Naive B cell (primary cell): ENCODE measurements around the gene TCF12. TPM values are rescaled to one million over a fixed set of nuclear protein-coding genes. Genes with fewer than 3 reads are reported as not detected.
"Not testable (repeated sequence)": the region's sequence is repeated elsewhere in the genome, so short reads cannot be mapped to it uniquely, and the experiment has no call there.

Experiments used
- ATAC-seq, 2 donors: fragments of 150-1000 bp; cut with Tn5 transposase; 2 replicates each; pipeline ENCODE4 v1.10.0; 2021; ENCODE audit warnings: low read depth in 2 of 2, mild to moderate bottlenecking in 2 of 2, moderate library complexity in 2 of 2
- DNase-seq: peaks from one replicate; pipeline ENCODE4 v3.0.0; 2022
- H3K27ac Mint-ChIP-seq, 6 donors: one replicate each; pipeline ENCODE4 v1.8.0; 2020 to 2022; ENCODE audit warnings: mild to moderate bottlenecking in 6 of 6, mixed read lengths in 6 of 6, moderate library complexity in 5 of 6, inconsistent platforms in 2 of 6
- H3K27me3 Mint-ChIP-seq, 3 donors: one replicate each; pipeline ENCODE4 v1.8.0; 2021 to 2022; ENCODE audit warnings: mixed read lengths in 3 of 3, mild to moderate bottlenecking in 1 of 3
- H3K36me3 Mint-ChIP-seq, 2 donors: one replicate each; pipeline ENCODE4 v1.8.0; 2020 to 2022; ENCODE audit warnings: mixed read lengths in 2 of 2, inconsistent platforms in 1 of 2, mild to moderate bottlenecking in 1 of 2
- H3K4me1 Mint-ChIP-seq, 3 donors: one replicate each; pipeline ENCODE4 v1.8.0; 2020 to 2022; ENCODE audit warnings: mixed read lengths in 3 of 3, inconsistent platforms in 1 of 3, mild to moderate bottlenecking in 1 of 3, moderate library complexity in 1 of 3
- H3K4me3 Mint-ChIP-seq, 8 donors: one replicate each; pipeline ENCODE4 v1.8.0; 2020 to 2022; ENCODE audit warnings: mild to moderate bottlenecking in 8 of 8, mixed read lengths in 8 of 8, moderate library complexity in 8 of 8, inconsistent platforms in 2 of 8
- H3K9me3 Mint-ChIP-seq, 7 donors: one replicate each; pipeline ENCODE4 v1.8.0; 2020 to 2022; ENCODE audit warnings: mixed read lengths in 7 of 7, mild to moderate bottlenecking in 5 of 7, inconsistent platforms in 2 of 7, moderate library complexity in 1 of 7
- polyA plus RNA-seq, 6 donors: library from polyadenylated mRNA; unstranded; fragments of 300-500 nt; fragmentation: Illumina TruSeq; gene quantifications; one replicate each; pipeline ENCODE4 v1.2.3, GENCODE V29; 2021; ENCODE audit warnings: low read depth in 6 of 6

The TCF12 gene
- polyA plus RNA-seq, 6 donors from 2014 or later = 42.0 to 70.9 (median 56.1) TPM

GRCh38 chr15:56996093-56996492, 77.6 kb downstream of the TCF12 start:
- Mint-ChIP-seq H3K4me3 (no peak overlapping the region), H3K36me3 (peaks cover 13 to 24% of the 10 kb centered on the region in 2 donors), H3K27ac (no peak overlapping the region), H3K9me3 (no peaks in the 10 kb centered on the region), H3K4me1 (peaks cover 0 to 36% (median 6%) of the 10 kb centered on the region in 3 donors), H3K27me3 (no peaks in the 10 kb centered on the region)
- no peak for DNase-seq
- no peak for ATAC-seq

- no peak for ATAC-seq
- Mint-ChIP-seq H3K4me1 (peaks cover 0 to 30% (median 10%) of the 10 kb centered on the region in 3 donors), H3K4me3 (no peak overlapping the region), H3K36me3 (peaks cover 13 to 32% of the 10 kb centered on the region in 2 donors), H3K9me3 (no peaks in the 10 kb centered on the region), H3K27ac (no peak overlapping the region), H3K27me3 (no peaks in the 10 kb centered on the region)
- DNase-seq = no peak
These were observed 78.5 kb downstream of the TCF12 start for GRCh38 chr15:56996746-56997470.

GRCh38 chr15:57003418-57003817, 85.0 kb downstream of the TCF12 start:
- Mint-ChIP-seq H3K36me3 (peaks cover 0 to 15% of the 10 kb centered on the region in 2 donors), H3K27me3 (no peaks in the 10 kb centered on the region), H3K27ac (peak overlapping the region in 3 of 6 donors; percentile 33 to 84 (median 46)), H3K9me3 (peaks cover 0 to 2% (median 0%) of the 10 kb centered on the region in 7 donors), H3K4me1 (peaks cover 15 to 38% (median 18%) of the 10 kb centered on the region in 3 donors), H3K4me3 (no peak overlapping the region)
- no peak for ATAC-seq
- no peak for DNase-seq

- ATAC-seq (no peak), DNase-seq (no peak)
- no peak overlapping the region for H3K27ac Mint-ChIP-seq
- no peak overlapping the region for H3K4me3 Mint-ChIP-seq
- H3K36me3 Mint-ChIP-seq = peaks cover 0 to 15% of the 10 kb centered on the region in 2 donors
- no peaks in the 10 kb centered on the region for H3K27me3 Mint-ChIP-seq
- peaks cover 0 to 2% (median 0%) of the 10 kb centered on the region in 7 donors for H3K9me3 Mint-ChIP-seq
- H3K4me1 Mint-ChIP-seq = peaks cover 15 to 29% (median 18%) of the 10 kb centered on the region in 3 donors
These were observed 86.8 kb downstream of the TCF12 start for GRCh38 chr15:57005244-57005643.

- not testable (repeated sequence) for DNase-seq, H3K27me3 Mint-ChIP-seq, ATAC-seq, H3K9me3 Mint-ChIP-seq, H3K36me3 Mint-ChIP-seq
- Mint-ChIP-seq H3K4me1 (peaks cover 14 to 38% (median 21%) of the 10 kb centered on the region in 3 donors), H3K27ac (peak overlapping the region in 4 of 6 donors; percentile 1 to 89 (median 24)), H3K4me3 (peak overlapping the region in 4 of 8 donors; percentile 40 to 74 (median 48))
These were observed 89.4 kb downstream of the TCF12 start for GRCh38 chr15:57007797-57008196.

- Mint-ChIP-seq H3K9me3 (no peaks in the 10 kb centered on the region), H3K27me3 (no peaks in the 10 kb centered on the region), H3K27ac (no peak overlapping the region), H3K4me1 (peaks cover 14 to 33% (median 18%) of the 10 kb centered on the region in 3 donors), H3K36me3 (no peaks in the 10 kb centered on the region), H3K4me3 (no peak overlapping the region)
- no peak for ATAC-seq
- no peak for DNase-seq
These were observed 92.3 kb downstream of the TCF12 start for GRCh38 chr15:57010724-57011123.

GRCh38 chr15:57012556-57012955, 94.1 kb downstream of the TCF12 start:
- peaks cover 13 to 37% (median 13%) of the 10 kb centered on the region in 3 donors for H3K4me1 Mint-ChIP-seq

GRCh38 chr15:57014896-57015295, 96.5 kb downstream of the TCF12 start:
- H3K4me1 Mint-ChIP-seq = peaks cover 10 to 51% (median 15%) of the 10 kb centered on the region in 3 donors
- ATAC-seq, H3K9me3 Mint-ChIP-seq, H3K27me3 Mint-ChIP-seq, DNase-seq, H3K4me3 Mint-ChIP-seq, H3K36me3 Mint-ChIP-seq: not testable (repeated sequence)
- peak overlapping the region in 1 of 6 donors; percentile 42 for H3K27ac Mint-ChIP-seq

More at GRCh38 chr15:57012556-57012955, 94.1 kb downstream of the TCF12 start:
- H3K4me3 Mint-ChIP-seq = no peak overlapping the region
- H3K27ac Mint-ChIP-seq = no peak overlapping the region
- H3K9me3 Mint-ChIP-seq = no peaks in the 10 kb centered on the region
- DNase-seq (no peak), ATAC-seq (no peak)
- no peaks in the 10 kb centered on the region for H3K27me3 Mint-ChIP-seq
- no peaks in the 10 kb centered on the region for H3K36me3 Mint-ChIP-seq

GRCh38 chr15:57015360-57015759, 96.9 kb downstream of the TCF12 start:
- peaks cover 0 to 4% of the 10 kb centered on the region in 2 donors for H3K36me3 Mint-ChIP-seq
- no peaks in the 10 kb centered on the region for H3K27me3 Mint-ChIP-seq
- no peak overlapping the region for H3K4me3 Mint-ChIP-seq
- H3K9me3 Mint-ChIP-seq = no peaks in the 10 kb centered on the region
- H3K27ac Mint-ChIP-seq = no peak overlapping the region
- H3K4me1 Mint-ChIP-seq = peaks cover 10 to 54% (median 17%) of the 10 kb centered on the region in 3 donors
- ATAC-seq (no peak), DNase-seq (no peak)

GRCh38 chr15:57015897-57016296, 97.5 kb downstream of the TCF12 start:
- no peak overlapping the region for H3K4me3 Mint-ChIP-seq
- no peak for ATAC-seq
- peaks cover 11 to 55% (median 17%) of the 10 kb centered on the region in 3 donors for H3K4me1 Mint-ChIP-seq

GRCh38 chr15:57017024-57017423, 98.6 kb downstream of the TCF12 start:
- peaks cover 12 to 51% (median 16%) of the 10 kb centered on the region in 3 donors for H3K4me1 Mint-ChIP-seq

More at GRCh38 chr15:57015897-57016296, 97.5 kb downstream of the TCF12 start:
- Mint-ChIP-seq H3K27ac (peak overlapping the region in 2 of 6 donors; percentile 30 to 53), H3K27me3 (no peaks in the 10 kb centered on the region), H3K36me3 (peaks cover 0 to 9% of the 10 kb centered on the region in 2 donors), H3K9me3 (no peaks in the 10 kb centered on the region)
- DNase-seq = no peak

GRCh38 chr15:57018151-57018550, 99.7 kb downstream of the TCF12 start:
- H3K36me3 Mint-ChIP-seq = peaks cover 0 to 11% of the 10 kb centered on the region in 2 donors
- ATAC-seq = no peak
- DNase-seq = no peak
- H3K9me3 Mint-ChIP-seq = peaks cover 0 to 16% (median 5%) of the 10 kb centered on the region in 7 donors
- H3K27ac Mint-ChIP-seq = peak overlapping the region in 1 of 6 donors; percentile 39
- H3K4me1 Mint-ChIP-seq = peaks cover 18 to 60% (median 28%) of the 10 kb centered on the region in 3 donors
- H3K27me3 Mint-ChIP-seq = no peaks in the 10 kb centered on the region
- H3K4me3 Mint-ChIP-seq = no peak overlapping the region

More at GRCh38 chr15:57017024-57017423, 98.6 kb downstream of the TCF12 start:
- Mint-ChIP-seq H3K27me3 (no peaks in the 10 kb centered on the region), H3K36me3 (peaks cover 0 to 11% of the 10 kb centered on the region in 2 donors), H3K4me3 (no peak overlapping the region), H3K9me3 (peaks cover 0 to 5% (median 0%) of the 10 kb centered on the region in 7 donors), H3K27ac (peak overlapping the region in 2 of 6 donors; percentile 27 to 63)
- peak in 1 of 2 donors; percentile 28 for ATAC-seq
- no peak for DNase-seq

- ATAC-seq (no peak), DNase-seq (no peak)
- Mint-ChIP-seq H3K27ac (peak overlapping the region in 3 of 6 donors; percentile 41 to 72 (median 60)), H3K27me3 (no peaks in the 10 kb centered on the region), H3K4me3 (no peak overlapping the region), H3K9me3 (peaks cover 0 to 16% (median 5%) of the 10 kb centered on the region in 7 donors), H3K4me1 (peaks cover 23 to 57% (median 37%) of the 10 kb centered on the region in 3 donors), H3K36me3 (peaks cover 0 to 11% of the 10 kb centered on the region in 2 donors)
These were observed 101.2 kb downstream of the TCF12 start for GRCh38 chr15:57019496-57020160.
